ENCODE results near the gene GATC. TPM values are rescaled to one million over a fixed set of nuclear protein-coding genes. Genes with fewer than 3 reads are reported as not detected.

GATC gene
- total and polyA plus RNA-seq, 2 donors (not counting 1 experiment from before 2014, with no cell fraction given), result 15.0 to 26.0 TPM

DNA sequence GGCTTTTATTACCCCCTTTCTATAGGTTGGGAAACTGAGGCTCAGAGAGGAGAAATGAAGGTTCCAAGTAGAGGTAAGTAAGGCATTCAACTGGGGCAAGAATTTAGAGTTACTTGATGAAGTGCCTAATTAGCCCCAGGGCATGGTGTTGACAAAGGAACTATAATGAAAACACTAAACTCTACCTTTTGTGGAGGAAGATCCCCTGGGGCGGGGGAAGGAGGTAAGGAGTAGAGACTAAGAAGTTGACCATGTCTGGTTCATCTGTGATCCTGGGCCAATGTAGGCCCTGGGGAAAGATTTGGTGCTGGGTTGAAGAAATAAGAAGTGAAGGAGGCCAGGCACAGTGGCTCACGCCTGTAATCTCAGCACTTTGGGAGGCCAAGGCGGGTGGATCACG is 24.5 kb upstream of the GATC start:
- Histone ChIP-seq H2AFZ (ENCODE audit: insufficient read depth, low read depth, low read length, poor library complexity, severe bottlenecking) (no peak overlapping the region), H3K9ac (ENCODE audit: low read length) (no peak overlapping the region), H3K4me1 (ENCODE audit: control insufficient read depth in 2 of 2, insufficient read depth in 2 of 2, low read length in 2 of 2) (no peaks in the 10 kb centered on the region), H3K79me2 (ENCODE audit: control insufficient read depth, insufficient read depth, low read length) (no peaks in the 10 kb centered on the region), H3K4me3 (ENCODE audit: control extremely low read depth in 1 of 5, extremely low read depth in 1 of 5, insufficient read depth in 1 of 5, low read depth in 2 of 5, low read length in 4 of 5) (no peak overlapping the region), H4K20me1 (ENCODE audit: control insufficient read depth, insufficient read depth, low read length, poor library complexity, severe bottlenecking) (no peaks in the 10 kb centered on the region), H3K27ac (ENCODE audit: low read length in 2 of 2) (no peak overlapping the region), H3K9me3 (ENCODE audit: control extremely low read depth in 1 of 3, control insufficient read depth in 2 of 3, insufficient read depth in 1 of 3, low read length in 2 of 3) (no peaks in the 10 kb centered on the region), H3K4me2 (replicated peaks; ENCODE audit: low read depth, low read length, poor library complexity, severe bottlenecking) (no peak overlapping the region), H3K27me3 (replicated peaks in 1 of 4; ENCODE audit: control extremely low read depth in 1 of 4, control insufficient read depth in 3 of 4, insufficient read depth in 4 of 4, low read length in 3 of 4) (peaks cover 0 to 6% (median 1%) of the 10 kb centered on the region in 4 experiments), H3K36me3 (replicated peaks in 1 of 2; ENCODE audit: control extremely low read depth in 1 of 2, control insufficient read depth in 1 of 2, extremely low read depth in 1 of 2, insufficient read depth in 2 of 2, low read length in 1 of 2) (no peaks in the 10 kb centered on the region)
- POLR2A ChIA-PET, result no interaction called here
- no peak overlapping the region for H3K4me3 Mint-ChIP-seq
- intact Hi-C loops (cut with micrococcal nuclease), result no loop called here
- CTCF ChIA-PET, result interaction anchor here (0.5 to 0.7 kb wide), 2 partner anchors 15 to 272 kb away, joined by 3 to 5 read pairs; no protein-coding TSS in a partner anchor
- no peak for TF ChIP-seq EZH2 (IDR thresholded peaks at IDR 0.05; ENCODE audit: borderline replicate concordance, insufficient read depth, low read depth, low read length, poor library complexity, severe bottlenecking)
- TF ChIP-seq CTCF (IDR thresholded peaks at IDR 0.05), result no peak
- H3K27me3 Mint-ChIP-seq, result peaks cover 12% of the 10 kb centered on the region
- ATAC-seq (ENCODE audit: low read depth) (no peak), DNase-seq (no peak)
- H3K27ac Mint-ChIP-seq, result no peak overlapping the region
- H3K4me1 Mint-ChIP-seq, result no peaks in the 10 kb centered on the region
- WGBS (ENCODE audit: insufficient coverage), result 93% methylated on average over 4 of the region's 4 CpGs
- no peaks in the 10 kb centered on the region for H3K9me3 Mint-ChIP-seq (ENCODE audit: insufficient read depth)

DNA sequence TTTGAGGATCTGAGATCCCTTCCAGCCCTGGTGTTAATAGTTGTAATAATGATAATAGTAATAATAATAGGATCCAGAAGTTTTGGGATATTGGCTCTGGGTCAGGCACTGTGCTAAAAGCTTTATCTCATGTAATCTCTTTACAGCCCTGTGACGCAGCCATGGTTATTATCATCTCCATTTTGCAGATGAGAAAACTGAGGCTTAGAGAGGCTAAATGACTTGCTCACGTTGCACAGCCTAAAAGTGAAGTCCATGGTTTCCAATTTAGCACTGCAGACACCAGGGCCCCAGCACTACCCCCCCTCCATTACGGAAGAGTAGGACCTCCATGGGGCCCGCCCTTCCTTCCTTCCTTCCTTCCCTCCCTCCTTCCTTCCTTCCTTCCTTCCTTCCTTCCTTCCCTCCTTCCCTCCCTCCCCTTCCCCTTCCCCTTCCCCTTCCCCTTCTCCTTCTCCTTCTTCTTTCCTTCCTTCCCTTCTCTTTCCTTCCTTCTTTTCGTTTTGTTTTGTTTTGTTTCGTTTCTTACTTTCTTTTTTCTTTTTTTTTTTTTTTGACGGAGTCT is 23.3 kb upstream of the GATC start:
- H4K20me1 ChIP-seq (ENCODE audit: control insufficient read depth, insufficient read depth, low read length, poor library complexity, severe bottlenecking), result no peaks in the 10 kb centered on the region
- H3K27me3 Mint-ChIP-seq, result peaks cover 3% of the 10 kb centered on the region
- no peak overlapping the region for H3K27ac ChIP-seq (ENCODE audit: low read length in 2 of 2)
- DNase-seq (no peak), ATAC-seq (ENCODE audit: low read depth) (no peak)
- no peak overlapping the region for H3K4me3 ChIP-seq (ENCODE audit: control extremely low read depth in 1 of 5, extremely low read depth in 1 of 5, insufficient read depth in 1 of 5, low read depth in 2 of 5, low read length in 4 of 5)
- ChIA-PET POLR2A (no interaction called here), CTCF (no interaction called here)
- H3K79me2 ChIP-seq (ENCODE audit: control insufficient read depth, insufficient read depth, low read length), result no peaks in the 10 kb centered on the region
- intact Hi-C loops (cut with micrococcal nuclease), result no loop called here
- H3K27me3 ChIP-seq (replicated peaks in 1 of 4; ENCODE audit: control extremely low read depth in 1 of 4, control insufficient read depth in 3 of 4, insufficient read depth in 4 of 4, low read length in 3 of 4), result peaks cover 0 to 6% (median 0%) of the 10 kb centered on the region in 4 experiments
- no peaks in the 10 kb centered on the region for H3K4me1 ChIP-seq (ENCODE audit: control insufficient read depth in 2 of 2, insufficient read depth in 2 of 2, low read length in 2 of 2)
- no peak overlapping the region for H3K4me2 ChIP-seq (replicated peaks; ENCODE audit: low read depth, low read length, poor library complexity, severe bottlenecking)
- TF ChIP-seq EZH2 (IDR thresholded peaks at IDR 0.05; ENCODE audit: borderline replicate concordance, insufficient read depth, low read depth, low read length, poor library complexity, severe bottlenecking) (no peak), CTCF (IDR thresholded peaks at IDR 0.05) (no peak)
- no peak overlapping the region for H2AFZ ChIP-seq (ENCODE audit: insufficient read depth, low read depth, low read length, poor library complexity, severe bottlenecking)
- H3K27ac Mint-ChIP-seq, result no peak overlapping the region
- H3K4me1 Mint-ChIP-seq, result no peaks in the 10 kb centered on the region
- H3K4me3 Mint-ChIP-seq, result no peak overlapping the region
- no peaks in the 10 kb centered on the region for H3K36me3 ChIP-seq (replicated peaks in 1 of 2; ENCODE audit: control extremely low read depth in 1 of 2, control insufficient read depth in 1 of 2, extremely low read depth in 1 of 2, insufficient read depth in 2 of 2, low read length in 1 of 2)
- 33% methylated on average over 3 of the region's 7 CpGs for whole genome bisulfite sequencing (ENCODE audit: insufficient coverage)
- no peak overlapping the region for H3K9ac ChIP-seq (ENCODE audit: low read length)
- no peaks in the 10 kb centered on the region for H3K9me3 Mint-ChIP-seq (ENCODE audit: insufficient read depth)
- H3K9me3 ChIP-seq (ENCODE audit: control extremely low read depth in 1 of 3, control insufficient read depth in 2 of 3, insufficient read depth in 1 of 3, low read length in 2 of 3), result no peaks in the 10 kb centered on the region
